Uterus (tissue), 2 donors: Measurements from ENCODE around the gene TMEM247.

Experiments used
- CTCF ChIP-seq, 4 experiments: fragments of 200-600 bp in 2 of 4; fragments of 450-650 bp in 2 of 4; sonication (generic) in 2 of 4; IDR thresholded peaks; one replicate each; pipeline ENCODE4 v1.5.1; 2016 to 2019; ENCODE audit warnings: antibody characterized with exemption in 4 of 4, mild to moderate bottlenecking in 2 of 4, moderate library complexity in 1 of 4
- POLR2A ChIP-seq, 2 donors: fragments of 450-650 bp; IDR thresholded peaks; one replicate each; pipeline ENCODE4 v1.6.1; 2016; ENCODE audit warnings: antibody characterized with exemption in 2 of 2, mild to moderate bottlenecking in 1 of 2, moderate library complexity in 1 of 2

- no peak for TF ChIP-seq CTCF (IDR thresholded peaks at IDR 0.05)
- no peak for TF ChIP-seq POLR2A (IDR thresholded peaks at IDR 0.05)
These were observed 49.0 kb upstream of the TMEM247 start for GRCh38 chr2:46430413-46430812.
